GM21737 (cell line): ENCODE results near the gene MYOF.
"Not testable (repeated sequence)": the region's sequence is repeated elsewhere in the genome, so short reads cannot be mapped to it uniquely, and the experiment has no call there.

ENCODE experiments used
- ATAC-seq: cut with Tn5 transposase; IDR thresholded peaks from one replicate; pipeline ENCODE4 v1.9.1; 2021; ENCODE audit warnings: mild to moderate bottlenecking, moderate library complexity; ENCODE audit not compliant: unreplicated experiment

The MYOF gene

DNA sequence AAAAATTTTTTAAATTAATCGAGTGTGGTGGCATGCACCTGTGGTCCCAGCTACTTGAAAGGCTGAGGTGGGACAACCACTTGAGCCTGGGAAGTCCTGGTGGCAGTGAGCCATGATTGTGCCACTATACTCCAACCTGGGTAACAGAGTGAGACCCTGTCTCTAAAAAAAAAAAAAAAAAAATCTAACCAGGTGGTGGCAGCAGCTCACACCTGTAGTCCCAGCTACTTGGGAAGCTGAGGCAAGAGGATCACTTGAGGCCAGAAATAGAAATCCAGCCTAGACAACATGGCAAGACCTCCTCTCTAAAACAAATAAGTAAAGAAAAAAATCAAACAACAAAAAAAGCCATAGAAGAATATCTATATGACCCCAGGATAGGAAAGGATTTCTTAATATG is 3.6 kb upstream of the MYOF start:
- no peak for ATAC-seq

DNA sequence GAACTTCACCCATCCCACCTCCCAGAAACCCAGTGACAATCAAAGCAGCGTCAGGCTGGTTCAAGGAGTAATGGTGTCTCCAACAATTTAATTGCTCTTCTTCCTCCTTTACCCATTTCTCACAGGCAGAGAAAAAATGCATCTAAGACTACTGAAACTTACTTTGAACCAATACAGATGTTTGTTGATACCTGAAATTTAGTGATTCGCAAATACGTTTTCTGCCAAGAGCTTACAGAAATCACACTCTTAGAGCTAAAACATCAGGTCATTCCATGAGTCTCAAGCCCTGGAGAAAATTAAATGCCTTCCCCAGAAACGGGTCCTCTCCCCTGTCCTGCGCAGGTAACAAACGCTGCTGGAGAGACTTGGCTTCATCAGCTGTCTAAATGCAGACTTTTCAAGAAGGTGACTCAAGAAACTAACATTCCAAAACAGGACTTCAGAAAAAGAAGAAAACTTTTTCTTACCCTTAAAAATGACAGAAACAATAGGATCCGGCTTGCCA is 443 bp downstream of the MYOF start:
- no peak for ATAC-seq

DNA sequence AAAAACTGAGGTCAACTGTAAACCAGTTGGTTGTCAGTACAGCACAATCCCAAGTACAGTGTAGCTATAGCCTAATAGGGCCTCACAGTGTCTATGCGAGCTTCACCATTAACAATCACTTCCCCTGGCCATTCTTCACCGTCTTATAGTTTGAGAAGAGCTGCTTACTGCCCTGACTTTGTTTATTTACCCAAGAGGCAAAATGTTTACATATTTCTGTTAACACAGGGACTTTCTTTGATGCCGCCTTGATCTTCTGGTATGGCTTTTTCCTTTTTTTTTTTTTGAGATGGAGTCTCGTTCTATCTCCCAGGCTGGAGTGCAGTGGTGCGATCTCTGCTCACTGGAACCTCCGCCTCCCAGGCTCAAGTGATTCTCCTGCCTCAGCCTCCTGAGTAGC is 3.3 kb downstream of the MYOF start:
- no peak for ATAC-seq

DNA sequence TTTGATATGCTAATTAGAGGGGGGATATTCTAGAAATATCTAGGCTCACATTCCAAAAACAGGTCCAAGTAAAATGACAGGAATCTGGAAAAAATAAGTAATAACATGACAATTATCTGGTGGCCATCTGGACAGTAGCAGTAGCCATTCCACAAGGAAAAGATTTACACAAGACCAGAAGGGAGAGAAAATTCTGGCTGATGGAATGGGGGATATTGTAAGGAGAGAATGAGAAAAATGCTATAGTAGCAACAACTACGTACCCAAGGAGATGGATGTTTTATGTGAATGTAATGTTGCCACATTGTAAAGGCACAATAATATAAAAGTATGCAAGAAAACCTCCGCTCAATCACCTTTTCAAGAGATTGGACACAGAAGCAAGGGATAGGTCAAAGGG is 5.4 kb downstream of the MYOF start:
- ATAC-seq = no peak

DNA sequence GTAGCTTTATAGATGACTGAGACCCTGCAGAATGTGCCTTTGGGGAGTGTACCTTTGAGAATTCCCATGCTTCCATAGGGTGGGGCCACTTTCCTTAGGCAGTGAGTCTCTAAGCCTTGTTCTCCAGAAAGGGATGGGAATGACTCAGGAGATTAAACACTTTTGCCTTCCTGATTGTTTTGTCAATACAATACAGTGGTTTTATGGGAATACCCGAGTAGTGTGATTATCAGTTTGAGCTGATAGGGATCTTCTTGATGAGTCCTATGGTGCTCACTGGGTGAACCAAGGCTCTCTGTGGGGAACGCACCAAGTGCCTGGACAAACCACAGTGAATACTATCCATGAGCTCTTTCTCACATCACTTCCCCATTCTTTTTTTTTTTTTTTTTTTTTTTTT is 6.3 kb downstream of the MYOF start:
- ATAC-seq = no peak

DNA sequence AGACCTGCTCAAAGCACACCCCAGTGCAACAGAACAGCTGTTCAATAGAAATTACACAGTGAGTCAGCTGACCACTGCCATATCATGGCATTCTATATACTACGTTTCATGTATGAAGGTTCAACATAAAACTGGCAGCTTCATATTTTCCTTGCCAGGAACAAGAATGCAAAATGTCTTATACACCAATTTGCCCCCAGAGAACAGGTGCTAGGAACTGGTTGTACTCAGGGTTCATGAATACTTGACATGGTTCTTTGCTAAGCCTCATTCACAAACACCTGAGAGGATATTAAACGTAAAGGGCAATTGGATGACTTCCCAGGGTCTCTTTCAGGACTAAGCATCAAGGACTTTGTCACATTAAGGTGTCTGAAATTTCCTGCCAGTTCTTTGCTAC is 6.9 kb downstream of the MYOF start:
- ATAC-seq = no peak

DNA sequence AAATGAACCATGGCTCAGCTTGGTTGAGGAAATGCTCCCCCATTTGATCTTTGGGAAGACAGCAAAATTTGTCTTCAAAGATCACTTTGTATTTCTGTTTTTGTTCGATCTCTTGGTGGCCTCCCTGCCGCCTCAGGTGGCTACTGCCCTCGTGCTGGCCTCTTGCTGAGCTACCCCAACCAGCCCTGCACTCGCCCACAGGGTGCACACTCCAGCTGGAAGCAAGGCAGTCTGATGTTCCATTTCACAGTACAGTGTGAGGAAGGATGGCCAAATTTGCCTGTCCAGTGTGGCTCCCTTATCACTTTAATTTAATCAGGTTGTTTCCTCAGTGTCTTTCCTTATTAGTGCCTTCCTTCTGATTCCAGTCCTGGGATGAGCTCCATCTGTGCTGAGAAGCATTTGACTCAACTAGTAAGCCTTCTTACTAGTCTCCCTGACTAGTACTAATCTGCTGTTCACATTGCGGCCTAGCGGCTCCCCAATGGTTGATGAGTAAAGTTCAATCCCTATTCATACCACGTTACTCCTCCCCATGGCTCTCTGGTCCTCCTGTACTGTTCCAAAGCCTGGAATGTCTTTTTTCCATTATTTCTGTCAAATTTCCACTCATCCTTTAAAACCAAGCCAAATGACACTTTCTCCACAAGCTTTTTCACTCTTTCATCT is 8.2 kb downstream of the MYOF start:
- ATAC-seq = no peak

DNA sequence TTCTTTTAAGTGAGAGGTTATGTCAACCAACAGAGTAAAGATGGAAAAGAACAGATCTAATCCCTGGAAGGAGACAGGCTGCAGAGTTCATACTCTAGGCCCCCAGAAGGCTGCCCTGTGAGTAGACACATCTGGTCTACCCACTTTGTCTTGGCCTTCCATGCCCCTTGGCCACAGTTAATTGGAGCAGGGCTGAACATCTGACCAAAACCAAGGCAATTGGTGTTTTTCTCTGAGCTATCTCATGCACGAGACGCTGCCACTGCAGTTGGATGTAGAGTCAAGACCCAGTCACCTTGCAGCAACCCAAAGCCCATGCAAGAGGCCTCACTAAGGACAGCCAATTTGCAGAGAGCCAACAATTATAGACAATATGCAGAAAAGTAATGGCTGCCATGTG is 9.0 kb downstream of the MYOF start:
- ATAC-seq = no peak

DNA sequence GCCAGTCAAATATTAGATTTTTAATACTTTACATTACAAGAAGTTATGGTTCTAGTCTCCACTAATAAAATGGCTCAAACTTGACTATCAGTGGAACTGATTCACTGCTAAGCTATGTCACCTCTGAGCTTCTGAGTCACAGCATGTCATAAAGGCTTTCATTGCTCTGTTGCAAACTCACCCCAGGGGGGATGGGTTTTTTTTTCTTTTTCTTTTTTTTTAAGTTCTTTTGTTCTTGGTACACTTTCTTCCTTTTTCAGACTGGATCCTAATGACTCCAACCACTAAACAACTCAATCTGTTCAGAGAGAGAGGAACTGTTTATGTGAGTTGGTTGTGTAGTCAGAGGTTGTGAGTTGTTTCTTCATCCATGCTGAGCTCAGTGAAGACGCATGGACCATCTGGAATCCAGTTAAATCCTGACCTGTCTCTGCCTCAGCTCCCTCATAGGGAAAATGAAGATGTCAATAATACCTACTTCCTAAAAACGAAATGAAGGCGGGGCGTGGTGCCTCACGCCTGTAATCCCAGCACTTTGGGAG is 11.0 kb downstream of the MYOF start:
- ATAC-seq = no peak

DNA sequence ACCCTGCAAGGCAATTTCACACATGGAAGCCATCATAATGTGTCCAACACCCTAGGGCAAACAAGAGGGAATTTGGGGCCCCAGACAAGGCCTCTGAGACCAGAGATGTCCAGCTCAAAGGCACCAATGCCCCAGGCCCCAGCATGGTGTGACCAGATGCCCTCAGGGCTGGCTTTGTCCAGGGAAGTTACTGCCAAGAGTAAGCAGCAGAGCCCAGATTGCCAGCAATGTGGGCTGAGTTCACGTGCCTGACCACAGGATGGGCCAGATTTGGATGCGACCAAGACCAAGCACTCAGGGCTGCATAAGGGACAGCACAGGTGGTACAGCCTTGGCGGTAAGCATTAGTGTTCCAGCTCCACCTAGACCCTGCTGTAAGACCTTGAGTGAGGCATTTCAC is 12.7 kb downstream of the MYOF start:
- ATAC-seq = no peak

DNA sequence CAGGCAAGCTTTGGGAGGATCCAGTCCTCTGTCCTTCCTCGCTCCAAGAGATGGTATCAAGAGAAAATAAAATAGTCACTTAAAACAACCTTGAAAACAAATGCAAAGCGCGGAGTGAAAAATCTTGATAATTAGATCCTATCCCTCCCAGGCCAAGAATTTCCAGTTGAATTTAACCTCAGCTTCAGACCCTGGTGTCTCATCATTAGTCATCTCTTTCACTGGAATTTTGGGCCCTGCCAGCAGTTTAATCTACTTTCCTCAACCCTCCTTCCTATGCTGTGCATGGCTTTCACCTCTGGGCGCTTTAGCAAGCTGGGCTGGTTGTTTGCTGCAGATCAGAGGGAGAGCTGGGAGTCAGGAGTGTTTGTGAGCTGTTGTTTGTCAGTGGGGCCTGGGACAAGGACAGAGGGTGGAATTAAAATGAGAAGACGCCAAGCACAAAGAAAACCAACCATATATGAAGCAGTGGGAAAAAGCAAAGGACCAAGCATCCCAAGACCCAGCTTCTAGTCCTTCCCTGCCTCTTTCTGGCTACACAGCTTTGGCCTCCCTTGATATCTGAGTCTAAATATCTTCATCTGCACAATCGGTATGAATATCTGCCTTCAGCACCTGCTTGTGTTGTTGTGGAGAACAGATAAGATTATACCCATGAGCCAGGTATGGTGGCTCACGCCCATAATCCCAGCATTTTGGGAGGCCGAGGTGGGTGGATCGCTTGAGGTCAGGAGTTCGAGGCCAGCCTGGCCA is 13.5 kb downstream of the MYOF start:
- no peak for ATAC-seq

DNA sequence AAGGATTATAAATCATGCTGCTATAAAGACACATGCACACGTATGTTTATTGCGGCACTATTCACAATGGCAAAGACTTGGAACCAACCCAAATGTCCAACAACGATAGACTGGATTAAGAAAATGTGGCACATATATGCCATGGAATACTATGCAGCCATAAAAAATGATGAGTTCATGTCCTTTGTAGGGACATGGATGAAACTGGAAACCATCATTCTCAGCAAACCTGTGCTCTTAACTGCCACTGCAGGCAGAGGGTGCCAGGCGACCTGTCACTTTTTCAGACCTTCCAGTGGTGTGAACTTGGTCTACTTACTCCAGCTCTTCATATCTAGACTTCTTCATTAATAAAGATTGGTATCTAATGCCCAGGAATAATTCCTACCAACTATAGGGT is 14.5 kb downstream of the MYOF start:
- ATAC-seq = not testable (repeated sequence)

DNA sequence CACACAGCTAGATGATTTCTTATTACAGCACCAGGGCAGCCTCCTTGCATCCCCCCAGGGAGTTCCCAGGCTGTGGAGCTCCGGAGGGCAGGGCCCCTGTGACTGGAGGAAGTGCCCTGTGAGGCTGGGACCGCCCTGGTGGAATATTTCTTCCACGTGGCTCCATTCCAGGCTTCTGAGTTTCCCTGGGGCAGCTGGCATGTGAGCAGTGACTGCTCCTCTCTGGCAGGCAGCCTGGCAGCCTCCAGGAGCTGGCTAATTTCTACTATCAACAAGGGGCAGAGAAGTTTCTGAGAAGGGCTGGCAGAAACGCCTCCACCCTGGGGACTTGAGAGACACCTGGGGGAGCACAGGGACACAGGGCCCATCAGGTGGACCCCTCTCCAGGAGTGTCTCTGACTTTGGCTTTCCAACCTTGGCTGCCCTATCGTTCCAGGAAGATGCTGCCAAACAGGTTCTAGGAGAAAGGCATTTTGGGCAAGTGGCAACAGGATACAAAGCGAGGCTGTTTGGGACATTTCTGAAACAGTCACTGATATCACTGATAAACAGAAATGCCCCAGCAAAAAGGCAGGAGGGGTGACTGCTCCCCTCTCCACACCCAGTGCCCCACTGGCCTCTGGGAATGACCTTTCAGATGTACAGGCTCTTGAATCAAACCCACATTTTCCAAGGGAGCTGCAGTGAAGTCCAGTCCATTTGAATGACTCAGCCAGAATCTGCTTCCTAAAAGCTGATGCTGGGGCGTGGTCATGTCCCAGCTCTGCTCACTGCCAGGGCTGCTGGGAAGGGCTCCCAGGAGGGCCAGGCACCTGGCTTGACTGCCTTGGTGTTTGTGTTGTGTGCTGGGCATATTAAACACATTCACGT is 16.1 kb downstream of the MYOF start:
- no peak for ATAC-seq

DNA sequence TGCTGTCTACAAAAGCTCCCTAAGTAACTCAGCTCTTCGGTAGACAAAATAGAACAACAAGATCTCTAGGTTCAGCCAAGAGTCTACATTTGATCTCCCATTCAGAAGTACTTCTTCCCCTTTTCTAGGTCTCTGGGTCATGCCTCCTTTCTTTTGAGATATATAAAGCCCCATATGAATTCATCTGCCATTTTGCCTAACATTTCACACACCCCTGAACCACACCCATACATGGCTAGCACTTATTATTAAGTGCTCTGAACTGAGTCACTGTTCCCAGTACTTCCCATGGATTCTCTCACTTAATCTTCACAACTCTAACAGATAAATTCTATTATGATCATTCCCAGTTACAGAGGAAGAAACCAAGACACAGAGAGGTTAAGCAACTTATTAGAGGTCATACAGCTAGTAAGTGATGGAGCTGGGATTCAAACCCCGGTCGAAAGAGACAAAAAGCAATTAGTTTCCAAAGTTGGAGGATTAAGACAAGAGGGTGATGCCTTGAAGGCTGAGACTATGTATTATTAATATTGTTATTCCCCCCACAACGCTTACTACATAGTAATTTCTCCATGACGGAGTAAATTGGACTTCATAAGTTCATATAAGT is 17.3 kb downstream of the MYOF start:
- no peak for ATAC-seq

DNA sequence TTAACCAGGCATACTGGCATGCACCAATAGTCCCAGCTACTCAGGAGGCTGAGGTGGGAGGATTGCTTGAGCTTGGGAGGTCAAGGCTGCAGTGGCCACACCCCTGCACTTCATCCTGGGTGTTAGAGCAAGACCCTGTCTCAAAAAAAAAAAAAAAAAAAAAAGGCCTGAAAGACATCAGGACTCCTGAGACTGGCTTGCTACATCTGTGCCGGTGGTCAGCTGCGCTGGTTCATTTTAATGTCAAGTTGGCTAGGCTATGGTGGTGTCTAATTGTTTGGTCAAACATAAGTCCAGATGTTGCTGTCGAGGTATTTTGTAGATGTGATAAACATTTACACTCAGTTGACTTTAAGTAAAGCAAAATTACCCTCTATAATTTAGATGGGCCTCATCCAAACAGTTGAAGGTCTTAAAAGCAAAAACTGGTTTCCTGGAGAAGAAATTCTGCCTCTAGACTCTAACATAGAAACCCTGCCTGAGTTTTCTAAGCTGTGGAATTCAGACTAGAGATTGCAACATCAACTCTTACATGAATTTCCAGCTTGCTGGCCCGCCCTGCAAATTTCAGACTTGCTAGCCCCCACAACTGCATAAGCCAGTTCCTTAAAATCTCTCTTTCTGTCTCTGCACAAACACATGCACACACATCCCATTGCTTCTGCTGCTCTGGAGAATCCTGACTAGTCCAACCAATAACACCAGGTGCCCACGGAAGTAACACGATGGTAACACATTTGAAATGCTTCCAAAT is 18.2 kb downstream of the MYOF start:
- ATAC-seq = no peak

DNA sequence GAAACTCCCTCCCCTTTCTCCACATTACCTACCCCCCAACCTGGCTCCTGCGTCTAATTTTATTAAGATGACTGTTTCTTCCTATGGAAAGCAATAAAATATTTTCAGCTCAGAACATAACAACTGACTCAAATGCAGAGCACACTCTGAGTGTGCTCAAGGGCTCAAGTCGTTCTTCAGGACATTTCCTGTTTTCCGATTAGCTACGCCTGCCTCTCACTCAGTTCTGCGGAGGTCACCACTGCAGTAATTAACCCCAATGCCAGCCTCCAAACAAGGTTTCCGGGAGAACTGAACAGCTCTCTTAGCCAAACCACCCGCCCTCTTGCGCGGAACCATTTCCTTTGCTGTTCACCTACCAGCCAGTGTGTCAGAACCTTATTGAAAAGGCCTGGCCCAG is 19.3 kb downstream of the MYOF start:
- ATAC-seq = no peak

DNA sequence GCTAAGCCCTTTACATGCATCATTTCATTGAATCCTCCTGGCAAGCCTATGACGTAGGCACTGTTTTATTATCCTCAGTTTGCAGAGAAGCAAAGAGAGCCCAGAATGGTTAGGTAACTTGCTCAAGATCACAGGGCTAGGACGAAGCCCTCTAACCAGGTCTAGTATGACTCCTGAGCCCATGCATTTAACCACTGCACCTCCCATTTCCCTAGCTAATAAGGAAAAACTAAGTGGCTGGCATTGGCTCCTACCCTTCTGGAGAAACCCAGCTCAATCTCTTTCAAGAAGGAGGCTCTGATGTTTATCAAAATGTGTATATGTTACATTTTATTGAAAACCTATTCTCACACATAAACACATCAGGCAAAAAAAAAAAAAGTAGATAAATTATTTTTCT is 19.8 kb downstream of the MYOF start:
- ATAC-seq = no peak

DNA sequence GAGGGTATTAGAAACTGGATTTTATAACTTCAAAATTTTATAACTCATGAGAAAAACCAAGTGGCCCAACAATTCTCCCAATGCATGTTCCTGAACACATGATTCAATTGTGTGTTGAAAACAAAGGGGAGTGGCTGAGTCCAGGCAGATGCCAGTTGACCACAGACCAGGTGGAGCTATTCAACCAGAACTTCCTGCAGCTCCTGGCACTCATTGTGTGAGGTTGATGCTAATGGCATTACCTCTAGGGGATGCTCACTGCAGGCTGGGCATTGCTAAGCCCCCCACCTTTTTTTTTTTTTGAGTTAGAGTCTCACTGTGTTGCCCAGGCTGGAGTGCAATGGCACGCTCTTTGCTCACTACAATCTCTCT is 20.3 kb downstream of the MYOF start:
- no peak for ATAC-seq

DNA sequence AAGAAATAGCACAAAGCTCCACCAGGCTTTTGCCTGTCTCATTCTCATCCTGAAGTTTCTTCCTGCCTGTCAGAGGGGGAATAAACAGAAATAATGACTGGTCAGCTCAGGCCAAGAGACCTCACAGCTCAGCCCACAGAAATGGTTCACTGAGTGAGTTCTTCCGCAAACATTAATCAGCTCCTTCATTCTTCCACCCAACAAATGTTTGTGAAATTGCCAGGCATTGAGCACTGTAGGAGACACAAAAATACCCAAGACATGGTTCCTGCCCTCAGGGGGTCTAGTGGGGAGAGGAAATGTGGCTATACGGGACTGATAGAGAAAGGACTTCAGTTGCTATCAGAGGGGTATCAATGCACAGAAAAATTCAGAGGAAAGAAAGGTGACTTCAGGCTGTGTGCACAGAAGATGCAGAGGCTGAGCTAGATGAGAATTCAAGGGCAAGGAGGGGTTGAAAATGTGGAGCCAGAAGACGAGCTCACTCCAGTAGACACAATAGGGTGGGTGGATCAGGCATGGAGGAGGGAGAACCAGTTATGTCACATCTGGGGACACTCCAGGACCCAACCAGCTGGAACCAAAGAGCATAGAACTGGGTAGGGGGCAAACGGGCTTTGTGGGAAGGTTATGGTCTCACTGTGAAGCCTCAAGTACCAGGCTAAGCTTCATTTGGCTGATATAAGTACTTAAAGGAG is 20.9 kb downstream of the MYOF start:
- no peak for ATAC-seq

DNA sequence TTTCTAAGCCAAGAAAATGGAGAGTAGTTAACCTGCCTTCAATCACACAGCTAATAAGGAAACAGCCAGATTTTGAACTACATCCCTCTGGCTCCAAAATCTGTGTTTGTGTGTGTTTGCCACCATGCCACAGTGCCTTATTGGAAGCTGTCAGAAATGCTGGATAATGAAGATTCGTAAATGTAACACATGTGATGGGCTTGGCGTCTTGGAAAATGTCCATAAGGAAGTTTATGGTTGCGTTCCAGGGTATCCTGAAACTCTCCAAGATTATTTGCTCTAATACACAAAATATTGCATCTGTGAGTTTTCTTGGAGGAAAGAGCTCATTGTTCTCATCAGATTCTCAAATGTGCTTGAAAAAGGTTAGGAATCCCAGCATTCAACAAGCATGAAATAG is 22.7 kb downstream of the MYOF start:
- no peak for ATAC-seq
